ENCODE measurements around the gene NAT16.

DNA sequence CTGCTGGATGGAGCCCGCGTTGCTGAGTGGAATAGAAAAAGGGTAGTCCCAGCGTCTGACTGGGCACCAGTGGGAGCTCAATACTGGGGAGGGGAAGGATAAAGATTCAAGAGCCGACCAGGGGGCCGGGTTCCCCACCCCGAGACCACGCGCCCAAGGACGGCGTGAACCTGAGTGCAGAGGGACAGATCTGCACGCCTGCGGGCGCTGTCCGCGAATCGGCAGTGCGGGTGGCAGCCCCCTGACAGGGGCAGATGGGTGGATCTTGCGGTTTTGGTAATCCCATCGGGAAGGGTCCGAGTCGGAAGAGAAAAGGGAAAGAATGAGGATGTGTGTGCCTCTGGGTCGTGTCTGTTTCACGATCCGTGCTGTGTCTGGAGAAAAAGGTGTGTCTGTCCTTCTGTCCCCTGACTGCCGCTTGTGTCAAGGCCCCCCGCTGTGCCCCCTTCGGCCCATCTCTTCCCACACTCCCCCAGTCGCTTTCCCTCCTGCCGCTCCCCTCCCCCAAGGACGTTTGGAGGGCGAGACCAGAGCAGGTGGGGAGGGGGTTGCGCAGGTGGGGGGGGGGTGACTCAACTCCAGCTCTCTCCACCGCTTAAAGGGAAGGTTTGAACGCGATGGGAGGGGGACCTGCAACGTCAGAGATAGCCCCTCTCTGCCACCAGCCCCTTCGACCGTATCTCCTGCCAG, 14.0 kb downstream of the NAT16 start:
- TF ChIP-seq, protein P1, sequence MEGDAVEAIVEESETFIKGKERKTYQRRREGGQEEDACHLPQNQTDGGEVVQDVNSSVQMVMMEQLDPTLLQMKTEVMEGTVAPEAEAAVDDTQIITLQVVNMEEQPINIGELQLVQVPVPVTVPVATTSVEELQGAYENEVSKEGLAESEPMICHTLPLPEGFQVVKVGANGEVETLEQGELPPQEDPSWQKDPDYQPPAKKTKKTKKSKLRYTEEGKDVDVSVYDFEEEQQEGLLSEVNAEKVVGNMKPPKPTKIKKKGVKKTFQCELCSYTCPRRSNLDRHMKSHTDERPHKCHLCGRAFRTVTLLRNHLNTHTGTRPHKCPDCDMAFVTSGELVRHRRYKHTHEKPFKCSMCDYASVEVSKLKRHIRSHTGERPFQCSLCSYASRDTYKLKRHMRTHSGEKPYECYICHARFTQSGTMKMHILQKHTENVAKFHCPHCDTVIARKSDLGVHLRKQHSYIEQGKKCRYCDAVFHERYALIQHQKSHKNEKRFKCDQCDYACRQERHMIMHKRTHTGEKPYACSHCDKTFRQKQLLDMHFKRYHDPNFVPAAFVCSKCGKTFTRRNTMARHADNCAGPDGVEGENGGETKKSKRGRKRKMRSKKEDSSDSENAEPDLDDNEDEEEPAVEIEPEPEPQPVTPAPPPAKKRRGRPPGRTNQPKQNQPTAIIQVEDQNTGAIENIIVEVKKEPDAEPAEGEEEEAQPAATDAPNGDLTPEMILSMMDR (conservative IDR thresholded peaks at IDR 0.05; ENCODE audit: low read depth in 2 of 2), result no peak
- TF ChIP-seq POLR2AphosphoS5 (IDR thresholded peaks at IDR 0.05; ENCODE audit: low read depth) (no peak), EZH2phosphoT487 (IDR thresholded peaks at IDR 0.05; ENCODE audit: unreplicated experiment) (peak; percentile 34)
